HL-60/S4 (cell line): ENCODE results near the gene SUCO.
"Not testable (repeated sequence)": the region's sequence is repeated elsewhere in the genome, so short reads cannot be mapped to it uniquely, and the experiment has no call there.

Experiments used
- in situ Hi-C: fragments of 300-500 bp; cut with MboI; formaldehyde crosslinking; loops from 2 replicates; pipeline ENCODE4 v1.14.3; 2022; ENCODE audit warnings: low sequenced_read_pairs

Gene SUCO

DNA sequence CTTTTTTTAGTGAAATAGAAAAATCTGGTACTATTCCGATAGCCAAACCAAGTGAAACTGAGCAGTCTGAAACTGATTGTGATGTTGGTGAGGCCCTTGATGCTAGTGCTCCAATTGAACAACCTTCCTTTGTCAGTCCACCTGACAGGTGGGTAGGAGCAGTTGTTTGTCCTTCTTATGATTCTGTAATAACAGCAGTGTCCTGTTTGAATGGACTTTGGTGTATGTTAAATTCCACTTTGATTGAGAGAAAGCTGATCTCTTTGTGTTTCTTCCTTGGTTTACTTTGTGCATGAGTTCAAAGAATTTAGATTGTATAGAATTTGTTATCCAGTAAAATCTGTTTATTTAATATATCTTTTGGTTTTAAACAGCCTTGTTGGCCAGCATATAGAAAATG lies 24.3 kb downstream of the SUCO start:
- in situ Hi-C loops, result no loop called here

DNA sequence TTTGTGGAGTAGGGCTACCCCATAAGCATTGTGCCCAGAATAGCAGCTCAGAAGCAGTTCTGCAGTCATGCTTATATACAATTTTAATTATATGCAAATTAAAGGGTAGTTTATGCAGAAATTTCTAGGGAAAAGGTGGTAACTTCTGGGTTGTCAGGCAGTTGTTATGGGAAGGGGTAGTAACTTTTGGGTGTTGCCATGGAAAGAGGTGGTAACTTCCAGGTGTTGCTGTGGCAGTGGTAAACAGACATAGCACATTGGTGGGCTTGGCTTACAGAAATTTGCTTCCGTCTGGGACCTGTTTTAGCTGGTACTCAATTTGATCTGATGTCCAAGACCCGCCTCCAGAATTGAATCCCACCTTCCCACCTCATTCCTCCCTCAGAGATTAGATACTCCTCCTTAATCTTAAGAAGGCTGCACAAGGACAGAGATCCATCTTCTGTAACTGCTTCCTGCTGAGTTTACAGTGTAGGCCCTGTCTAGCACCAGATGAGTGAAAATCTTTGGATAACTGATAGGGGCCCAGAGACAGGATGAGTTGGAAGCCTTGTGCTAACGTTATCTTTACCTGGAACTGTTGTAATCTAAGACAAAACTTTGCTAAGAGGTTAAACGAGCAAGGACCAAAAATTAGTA lies 26.7 kb downstream of the SUCO start:
- in situ Hi-C loops, result no loop called here

DNA sequence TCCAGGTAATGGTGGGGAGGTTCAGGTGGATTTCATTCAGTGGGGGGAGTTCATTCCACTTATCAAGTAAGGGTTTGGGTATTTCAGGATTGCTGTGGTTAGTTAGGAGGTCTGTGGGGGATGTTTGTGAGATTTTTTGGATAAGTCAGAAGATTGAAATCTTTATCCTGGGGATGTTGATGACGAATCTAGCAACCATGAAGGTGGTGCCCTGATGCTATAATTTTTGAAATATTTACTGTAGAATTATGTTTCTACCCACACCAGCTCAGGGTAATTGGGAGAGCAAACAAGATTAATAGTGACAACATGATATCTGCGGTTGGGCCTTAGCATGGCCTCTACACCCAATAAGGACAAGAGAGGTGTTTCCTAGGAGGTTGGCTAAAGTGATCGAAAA lies 28.3 kb downstream of the SUCO start:
- in situ Hi-C loops, result no loop called here

DNA sequence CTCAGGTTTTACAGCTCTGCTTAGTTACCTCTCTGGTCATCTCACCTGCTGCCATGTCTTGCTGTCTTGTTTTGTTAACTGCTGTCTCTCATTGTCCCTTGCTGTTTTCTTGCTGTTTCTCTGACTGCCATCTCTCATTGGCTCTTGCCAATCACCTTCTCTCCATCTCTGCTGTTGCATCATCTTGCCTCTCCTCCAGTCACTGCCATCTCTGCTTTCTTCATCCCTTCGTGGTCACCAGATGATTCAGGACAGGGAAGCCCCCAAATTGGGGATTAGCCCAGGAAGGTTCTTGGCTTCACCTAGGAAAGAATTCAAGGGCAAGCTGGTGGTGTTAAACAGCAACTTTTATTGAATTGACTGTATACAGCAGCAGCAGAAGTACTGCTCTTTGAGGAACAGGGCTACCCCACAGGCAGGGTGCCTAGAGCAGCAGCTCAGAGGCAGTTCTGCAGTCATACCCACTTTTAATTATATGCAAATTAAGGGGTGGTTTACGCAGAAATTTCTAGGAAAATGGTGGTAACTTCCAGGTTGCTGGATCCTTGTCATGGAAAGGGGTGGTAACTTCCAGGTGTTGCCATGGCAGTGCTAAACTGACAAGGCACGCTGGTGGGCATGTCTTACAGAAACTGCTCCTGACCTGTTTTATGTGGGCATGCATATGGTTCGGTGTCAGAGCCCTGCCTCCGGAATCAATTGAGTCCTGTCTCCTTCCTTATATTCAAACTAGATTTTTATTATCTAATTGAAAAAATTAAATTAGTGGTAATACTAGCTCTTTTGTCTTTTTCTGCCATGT lies 33.4 kb downstream of the SUCO start:
- in situ Hi-C loops, result no loop called here

DNA sequence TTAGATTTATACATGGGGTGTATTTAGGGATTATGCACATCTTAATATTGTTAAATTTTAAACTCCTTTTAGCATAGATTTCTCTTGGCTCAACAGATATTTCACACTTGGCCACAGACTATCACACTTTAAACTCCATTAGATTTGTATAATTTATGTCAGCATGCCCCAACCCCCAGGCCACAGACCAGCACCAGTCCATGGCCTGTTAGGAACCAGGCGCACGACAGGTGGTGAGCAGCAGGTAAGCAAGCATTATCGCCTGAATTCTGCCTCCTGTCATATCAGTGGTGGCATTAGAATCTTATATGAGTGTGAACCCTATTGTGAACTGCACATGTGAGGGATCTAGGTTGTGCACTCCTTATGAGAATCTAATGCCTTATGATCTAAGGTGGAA lies 34.8 kb downstream of the SUCO start:
- in situ Hi-C loops, result no loop called here

DNA sequence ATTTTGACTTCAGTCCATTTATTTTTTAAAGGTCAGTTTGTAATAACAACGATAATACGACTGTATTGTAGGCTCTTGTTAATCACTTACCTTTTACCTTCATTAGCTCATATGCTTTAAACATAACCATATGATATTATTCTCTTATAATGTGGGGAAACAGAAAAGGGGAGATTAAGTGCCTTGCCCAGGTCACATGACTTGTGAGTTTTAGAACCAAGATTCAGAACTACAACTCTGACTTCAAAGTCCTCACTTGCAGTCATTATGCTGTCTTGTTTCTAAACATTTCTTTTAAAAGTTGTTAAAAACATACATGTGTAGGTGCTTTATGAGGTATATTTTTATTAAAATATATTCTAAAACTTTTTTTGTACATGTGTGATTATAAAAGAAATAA lies 41.1 kb downstream of the SUCO start:
- in situ Hi-C loops, result no loop called here

DNA sequence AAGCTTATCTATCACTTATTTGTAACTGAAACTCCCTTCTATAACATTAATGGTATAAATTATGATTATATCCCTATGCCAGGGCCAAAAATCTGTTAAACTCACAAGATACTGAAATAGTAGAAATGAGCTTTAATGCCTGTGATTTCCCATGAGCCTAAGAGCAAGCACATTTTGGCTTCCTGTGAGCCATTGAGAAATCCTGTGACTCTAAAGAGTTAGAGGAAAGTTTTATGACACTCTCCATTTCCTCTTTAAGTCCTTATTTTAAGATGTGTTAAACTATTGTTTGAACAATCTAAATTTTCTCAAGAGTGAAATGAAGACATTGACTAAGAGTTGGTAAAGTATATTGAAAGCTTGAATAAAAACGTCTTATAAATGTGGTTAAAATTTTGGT lies 45.6 kb downstream of the SUCO start:
- in situ Hi-C loops, result no loop called here

DNA sequence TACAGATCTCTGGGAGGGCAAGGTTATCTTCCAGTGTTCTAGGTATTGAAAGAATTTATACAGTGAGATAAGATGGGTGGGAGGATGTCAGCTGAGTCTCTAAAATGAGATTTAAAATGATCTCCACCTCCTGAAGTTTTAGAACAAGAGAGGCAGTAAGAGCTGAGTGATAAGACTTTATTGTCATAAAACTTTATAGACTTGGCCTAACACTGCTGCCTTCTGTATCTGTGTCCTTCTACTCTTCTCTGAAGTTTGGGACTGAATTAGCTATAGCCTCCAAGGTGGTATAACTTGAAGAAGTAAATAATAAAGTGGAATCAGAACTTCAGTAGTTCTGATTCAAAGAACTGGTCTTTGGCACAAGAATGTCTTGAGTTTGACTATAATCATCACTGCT lies 48.3 kb downstream of the SUCO start:
- in situ Hi-C loops, result no loop called here

DNA sequence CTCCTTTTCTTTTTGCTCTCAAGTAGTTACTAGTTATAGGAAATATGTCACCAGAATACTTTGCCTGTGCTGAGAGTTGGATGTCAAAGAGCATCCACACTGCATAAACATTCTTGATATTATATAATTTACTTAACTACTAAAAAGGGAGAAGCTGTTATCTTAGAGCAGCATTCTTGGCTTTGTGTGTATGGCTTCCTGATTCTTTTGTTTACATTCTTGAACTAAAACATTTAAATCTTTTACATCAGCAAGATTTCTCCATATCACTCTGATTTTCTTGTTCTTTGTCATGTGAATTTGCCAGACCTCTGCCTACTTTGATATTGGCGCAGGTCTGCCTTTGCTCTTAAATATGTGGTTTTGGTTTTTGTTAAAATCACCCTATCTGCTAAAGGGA lies 48.8 kb downstream of the SUCO start:
- in situ Hi-C loops, result no loop called here

DNA sequence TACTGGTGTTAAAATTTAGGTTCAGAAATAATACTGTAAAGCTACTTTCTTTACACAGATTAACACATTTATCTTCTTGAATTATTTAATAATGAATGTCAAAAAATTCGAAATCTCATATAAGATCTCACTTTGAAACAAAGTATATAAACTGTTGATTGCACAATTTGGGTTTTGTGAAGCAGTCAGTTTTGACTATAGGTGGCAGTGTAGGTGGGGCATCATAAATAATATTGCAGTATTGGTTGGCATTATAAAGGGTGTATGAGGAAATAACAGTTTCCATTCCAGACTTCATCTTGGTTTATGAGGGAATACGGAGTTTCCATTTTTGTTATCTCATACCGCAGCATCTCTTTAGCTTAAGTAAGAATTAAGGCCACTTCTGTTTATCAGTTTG lies 49.9 kb downstream of the SUCO start:
- in situ Hi-C loops, result no loop called here

DNA sequence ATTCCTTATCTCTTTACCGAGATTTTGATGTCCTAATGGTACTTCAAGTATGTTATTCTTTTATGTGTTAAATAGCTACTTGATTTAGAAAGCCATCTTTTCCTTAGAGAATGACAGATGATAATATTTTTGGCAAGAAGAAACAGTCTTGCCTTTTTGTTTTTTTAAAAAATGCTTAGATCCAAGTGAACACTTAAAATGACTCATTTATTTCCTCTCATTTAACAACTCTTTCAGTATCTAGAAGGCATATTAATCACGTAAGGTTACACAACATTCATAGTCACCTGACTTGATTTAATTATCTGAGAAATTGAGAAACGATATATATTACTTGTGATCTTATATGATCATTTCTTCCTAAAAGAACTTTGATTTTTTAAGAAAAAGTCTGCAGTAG lies 52.4 kb downstream of the SUCO start:
- in situ Hi-C loops, result no loop called here

DNA sequence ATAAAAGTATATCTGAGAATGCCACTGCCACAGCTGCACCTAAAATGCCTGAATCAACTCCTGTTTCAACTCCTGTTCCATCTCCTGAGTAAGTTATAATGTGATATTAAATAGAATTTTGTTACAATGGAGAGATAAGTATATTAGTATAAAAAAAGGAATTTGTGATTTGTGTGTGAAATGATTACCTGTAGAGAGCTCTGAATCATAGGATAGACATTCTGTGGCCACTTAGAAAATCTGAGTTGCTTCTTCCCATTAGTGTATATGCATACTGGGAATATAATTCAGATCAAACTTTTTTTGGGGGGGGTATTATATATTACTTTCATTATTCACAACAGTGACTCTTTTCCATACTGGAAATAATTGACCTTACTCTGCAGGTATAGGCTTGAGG lies 52.9 kb downstream of the SUCO start:
- in situ Hi-C loops, result no loop called here

DNA sequence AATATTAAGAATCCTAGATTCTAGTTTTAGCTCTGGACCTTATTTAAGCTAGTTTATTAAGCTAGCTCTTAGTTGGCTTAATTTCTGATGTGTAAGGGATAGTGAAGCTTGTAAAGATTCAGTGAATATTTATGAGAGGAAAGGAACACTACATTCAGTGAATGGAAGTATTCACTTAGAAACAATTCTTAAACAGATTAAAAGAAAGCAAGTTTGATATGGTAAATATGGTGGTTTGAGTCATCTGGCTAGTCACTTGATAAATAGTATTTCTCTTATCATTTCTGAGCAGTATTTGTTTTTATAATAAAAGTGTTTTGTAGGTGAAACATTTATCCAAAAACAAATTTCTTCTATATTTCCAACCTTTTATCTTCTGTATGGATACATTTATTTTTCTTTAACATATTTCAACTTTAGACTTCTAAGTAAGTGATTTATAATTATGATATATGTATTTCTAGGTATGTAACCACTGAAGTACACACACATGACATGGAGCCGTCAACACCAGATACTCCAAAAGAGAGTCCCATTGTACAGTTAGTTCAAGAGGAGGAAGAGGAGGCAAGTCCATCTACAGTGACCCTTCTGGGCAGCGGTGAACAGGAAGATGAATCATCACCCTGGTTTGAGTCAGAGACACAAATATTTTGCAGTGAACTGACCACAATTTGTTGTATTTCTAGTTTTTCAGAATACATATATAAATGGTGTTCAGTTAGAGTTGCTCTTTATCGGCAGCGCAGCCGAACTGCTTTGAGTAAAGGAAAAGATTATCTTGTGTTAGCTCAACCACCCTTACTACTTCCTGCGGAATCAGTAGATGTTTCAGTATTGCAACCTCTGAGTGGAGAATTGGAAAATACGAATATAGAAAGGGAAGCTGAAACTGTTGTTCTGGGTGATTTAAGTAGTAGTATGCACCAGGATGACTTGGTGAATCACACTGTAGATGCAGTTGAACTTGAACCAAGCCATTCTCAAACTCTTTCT lies 55.6 kb downstream of the SUCO start:
- in situ Hi-C loops, result no loop called here

DNA sequence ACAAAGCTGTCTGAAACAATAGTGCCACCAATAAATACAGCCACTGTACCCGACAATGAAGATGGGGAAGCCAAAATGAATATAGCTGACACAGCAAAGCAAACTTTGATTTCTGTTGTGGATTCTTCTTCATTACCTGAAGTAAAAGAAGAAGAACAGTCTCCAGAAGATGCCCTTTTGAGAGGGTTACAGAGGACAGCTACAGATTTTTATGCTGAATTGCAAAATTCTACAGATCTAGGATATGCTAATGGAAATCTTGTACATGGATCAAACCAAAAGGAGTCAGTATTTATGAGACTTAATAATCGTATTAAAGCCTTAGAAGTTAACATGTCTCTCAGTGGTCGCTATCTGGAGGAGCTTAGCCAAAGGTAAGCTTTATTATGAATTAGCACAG lies 56.6 kb downstream of the SUCO start:
- in situ Hi-C loops, result no loop called here

DNA sequence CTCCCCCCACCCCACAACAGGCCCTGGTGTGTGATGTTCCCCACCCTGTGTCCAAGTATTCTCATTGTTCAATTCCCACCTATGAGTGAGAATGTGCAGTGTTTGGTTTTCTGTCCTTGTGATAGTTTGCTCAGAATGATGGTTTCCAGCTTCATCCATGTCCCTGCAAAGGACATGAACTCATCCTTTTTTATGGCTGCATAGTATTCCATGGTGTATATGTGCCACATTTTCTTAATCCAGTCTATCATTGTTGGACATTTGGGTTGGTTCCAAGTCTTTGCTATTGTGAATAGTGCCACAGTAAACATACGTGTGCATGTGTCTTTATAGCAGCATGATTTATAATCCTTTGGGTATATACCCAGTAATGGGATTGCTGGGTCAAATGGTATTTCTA lies 58.5 kb downstream of the SUCO start:
- in situ Hi-C loops, result not testable (repeated sequence)

DNA sequence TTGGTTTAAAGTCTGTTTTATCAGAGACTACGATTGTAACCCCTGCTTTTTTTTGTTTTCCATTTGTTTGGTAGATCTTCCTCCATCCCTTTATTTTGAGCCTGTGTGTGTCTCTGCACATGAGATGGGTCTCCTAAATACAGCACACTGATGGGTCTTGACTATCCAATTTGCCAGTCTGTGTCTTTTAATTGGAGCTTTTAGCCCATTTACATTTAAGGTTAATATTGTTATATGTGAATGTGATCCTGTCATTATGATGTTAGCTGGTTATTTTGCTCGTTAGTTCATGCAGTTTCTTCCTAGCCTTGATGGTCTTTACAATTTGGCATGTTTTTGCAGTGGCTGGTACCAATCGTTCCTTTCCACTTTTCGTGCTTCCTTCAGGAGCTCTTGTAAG lies 62.1 kb downstream of the SUCO start:
- in situ Hi-C loops, result not testable (repeated sequence)

DNA sequence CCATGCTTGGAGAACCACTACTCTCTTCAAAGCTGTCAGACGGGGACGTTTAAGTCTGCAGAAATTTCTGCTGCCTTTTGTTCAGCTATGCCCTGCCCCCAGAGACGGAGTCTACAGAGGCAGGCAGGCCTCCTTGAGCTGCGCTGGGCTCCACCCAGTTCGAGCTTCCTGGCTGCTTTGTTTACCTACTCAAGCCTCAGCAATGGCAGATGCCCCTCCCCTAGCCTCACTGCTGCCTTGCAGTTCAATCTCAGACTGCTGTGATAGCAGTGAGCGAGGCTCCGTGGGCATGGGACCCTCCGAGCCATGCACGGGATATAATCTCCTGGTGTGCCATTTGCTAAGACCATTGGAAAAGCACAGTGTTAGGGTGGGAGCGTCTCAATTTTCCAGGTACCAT lies 63.8 kb downstream of the SUCO start:
- in situ Hi-C loops, result not testable (repeated sequence)

DNA sequence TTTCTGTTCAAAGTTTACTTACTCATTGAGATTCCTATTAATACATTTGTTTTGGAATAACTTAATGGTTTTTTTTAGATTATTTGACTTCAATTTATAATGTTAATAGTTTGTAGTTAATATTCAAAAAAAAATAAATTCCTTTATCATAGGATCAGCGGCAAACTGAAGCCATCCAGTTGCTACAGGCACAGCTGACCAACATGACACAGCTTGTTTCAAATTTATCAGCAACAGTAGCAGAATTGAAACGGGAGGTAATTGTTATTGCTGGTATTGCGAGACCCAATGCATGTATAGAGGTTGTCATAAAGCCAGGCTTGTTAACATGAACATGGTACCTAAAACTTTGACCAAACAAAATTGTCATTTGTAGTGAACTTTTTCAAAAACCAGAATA lies 67.0 kb downstream of the SUCO start:
- in situ Hi-C loops, result no loop called here

DNA sequence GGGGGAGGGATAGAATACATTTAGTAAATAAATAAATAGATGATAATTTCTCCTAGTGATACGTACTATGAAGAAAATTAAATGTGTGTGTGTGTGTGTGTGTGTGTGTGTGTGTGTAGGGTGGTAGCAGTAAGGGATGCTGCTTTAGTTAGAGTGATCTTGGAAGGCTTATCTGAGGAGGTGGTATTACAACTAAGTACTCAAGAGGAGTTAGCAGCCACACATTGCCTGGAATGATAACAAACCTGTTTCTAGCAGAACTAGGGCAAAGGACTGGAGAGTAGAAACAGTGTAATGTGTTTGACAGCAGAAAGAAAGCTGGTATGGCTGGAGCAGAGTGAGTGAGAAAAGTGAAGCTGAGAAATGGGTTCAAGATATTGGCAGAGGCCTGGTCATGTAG lies 67.7 kb downstream of the SUCO start:
- in situ Hi-C loops, result no loop called here

DNA sequence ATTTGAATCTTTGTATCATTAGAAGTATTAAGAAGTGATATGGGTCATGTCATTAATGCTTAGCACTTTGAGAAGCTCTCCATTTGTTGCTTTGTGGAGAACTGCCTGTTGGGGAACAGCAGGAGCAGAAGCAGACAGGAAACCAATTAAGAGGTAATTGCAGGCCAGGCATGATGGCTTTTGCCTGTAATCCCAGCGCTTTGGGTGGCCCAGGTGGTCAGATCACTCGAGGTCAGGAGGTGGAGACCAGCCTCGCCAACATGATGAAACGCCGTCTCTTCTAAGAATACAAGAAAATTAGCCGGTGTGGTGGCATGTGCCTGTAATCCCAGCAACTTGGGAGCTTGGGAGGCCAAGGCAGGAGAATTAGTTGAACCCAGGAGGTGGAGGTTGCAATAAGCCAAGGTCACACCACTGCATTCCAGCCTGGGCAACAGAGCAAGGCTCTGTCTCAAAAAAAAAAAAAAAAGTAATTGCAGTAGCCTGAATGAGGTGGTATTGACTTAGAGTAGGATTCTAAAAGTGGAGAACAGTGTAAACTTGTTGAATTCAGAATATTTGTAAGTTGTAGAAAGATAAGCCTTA lies 68.2 kb downstream of the SUCO start:
- in situ Hi-C loops, result no loop called here

DNA sequence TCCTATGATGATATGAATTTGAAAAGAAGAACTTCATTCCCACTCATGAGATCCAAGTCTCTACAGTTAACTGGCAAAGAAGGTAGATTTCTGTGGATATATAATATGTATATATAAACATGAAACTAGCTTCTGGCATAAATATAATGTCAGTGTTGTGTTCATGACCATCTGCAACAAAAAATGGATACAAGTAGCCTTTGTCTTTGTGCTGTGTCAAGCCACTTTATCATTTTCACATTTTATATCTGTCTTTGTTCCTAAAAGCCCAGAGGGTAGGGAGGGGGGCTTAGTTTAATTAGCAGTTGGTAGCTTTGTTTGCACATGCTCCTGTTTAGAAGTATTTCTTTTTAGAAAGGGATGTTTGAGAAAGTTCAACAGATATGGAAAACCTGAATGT lies 69.8 kb downstream of the SUCO start:
- in situ Hi-C loops, result no loop called here
